ENCODE data around the gene CCDC171. TPM values are rescaled to one million over a fixed set of nuclear protein-coding genes. Genes with fewer than 3 reads are reported as not detected.

The CCDC171 gene
- total RNA-seq, 1 experiment from 2014 or later = 2.4 TPM

DNA sequence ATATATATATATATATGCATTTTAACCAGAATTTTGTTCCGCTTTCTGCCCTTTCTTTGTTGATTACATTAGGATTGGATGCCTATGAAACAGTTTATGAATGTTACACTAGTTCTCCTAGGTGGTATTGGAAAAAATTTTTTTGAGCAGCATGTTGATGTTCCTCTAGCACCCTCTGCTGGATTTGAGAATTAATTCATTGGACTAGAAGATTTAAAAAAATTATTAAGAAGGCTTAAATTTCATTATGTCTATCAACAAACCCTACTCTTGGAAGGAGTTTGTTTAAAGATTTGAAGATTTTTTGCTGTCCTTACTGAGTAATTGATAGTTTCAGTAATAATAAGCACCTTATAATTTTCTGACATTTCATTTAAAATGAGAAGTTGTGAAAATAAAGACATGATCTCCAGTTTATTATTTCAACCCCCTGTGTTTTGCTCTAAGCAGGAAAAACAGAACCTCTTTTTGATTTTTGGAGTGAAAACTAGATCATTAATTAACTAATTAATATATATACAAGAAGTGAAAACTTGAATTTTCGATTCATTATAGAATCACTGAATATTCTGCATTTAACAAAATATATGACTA, 89.6 kb downstream of the CCDC171 start:
- no peak overlapping the region for H3K18ac ChIP-seq (ENCODE audit: insufficient read length, low read depth, low read length)
- Mint-ChIP-seq H3K4me3 (no peak overlapping the region), H3K9me3 (peaks cover 25% of the 10 kb centered on the region in 2 experiments), H3K27me3 (ENCODE audit: low read depth) (peaks cover 2% of the 10 kb centered on the region; the same call in 1 of the 2 replicates), H3K36me3 (ENCODE audit: insufficient read depth in 1 of 3, low read depth in 3 of 3) (peaks cover 8 to 22% (median 11%) of the 10 kb centered on the region in 3 experiments), H3K27ac (no peak overlapping the region), H3K4me1 (peaks cover 3% of the 10 kb centered on the region in 2 experiments; a peak in 2 of 4 replicates)
- no peak overlapping the region for H2AK5ac ChIP-seq (ENCODE audit: insufficient read length, low read length)
- TF ChIP-seq, protein P1, sequence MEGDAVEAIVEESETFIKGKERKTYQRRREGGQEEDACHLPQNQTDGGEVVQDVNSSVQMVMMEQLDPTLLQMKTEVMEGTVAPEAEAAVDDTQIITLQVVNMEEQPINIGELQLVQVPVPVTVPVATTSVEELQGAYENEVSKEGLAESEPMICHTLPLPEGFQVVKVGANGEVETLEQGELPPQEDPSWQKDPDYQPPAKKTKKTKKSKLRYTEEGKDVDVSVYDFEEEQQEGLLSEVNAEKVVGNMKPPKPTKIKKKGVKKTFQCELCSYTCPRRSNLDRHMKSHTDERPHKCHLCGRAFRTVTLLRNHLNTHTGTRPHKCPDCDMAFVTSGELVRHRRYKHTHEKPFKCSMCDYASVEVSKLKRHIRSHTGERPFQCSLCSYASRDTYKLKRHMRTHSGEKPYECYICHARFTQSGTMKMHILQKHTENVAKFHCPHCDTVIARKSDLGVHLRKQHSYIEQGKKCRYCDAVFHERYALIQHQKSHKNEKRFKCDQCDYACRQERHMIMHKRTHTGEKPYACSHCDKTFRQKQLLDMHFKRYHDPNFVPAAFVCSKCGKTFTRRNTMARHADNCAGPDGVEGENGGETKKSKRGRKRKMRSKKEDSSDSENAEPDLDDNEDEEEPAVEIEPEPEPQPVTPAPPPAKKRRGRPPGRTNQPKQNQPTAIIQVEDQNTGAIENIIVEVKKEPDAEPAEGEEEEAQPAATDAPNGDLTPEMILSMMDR (conservative IDR thresholded peaks at IDR 0.05) = peak; percentile 70
- H3K79me2 ChIP-seq (ENCODE audit: insufficient read depth, low read length) = no peaks in the 10 kb centered on the region
- H4K20me1 ChIP-seq (ENCODE audit: control insufficient read depth, insufficient read depth, insufficient read length) = no peaks in the 10 kb centered on the region
- no peaks in the 10 kb centered on the region for H3K4me1 ChIP-seq (ENCODE audit: insufficient read depth, low read length)
- H4K91ac ChIP-seq (ENCODE audit: insufficient read length, low read depth, low read length) = no peak overlapping the region
- DNase-seq = no peak
- H3K27me3 ChIP-seq (ENCODE audit: insufficient read depth, low read length) = no peaks in the 10 kb centered on the region
- no peak overlapping the region for H2BK12ac ChIP-seq (ENCODE audit: insufficient read length, low read depth, low read length)
- no peak overlapping the region for H3K27ac ChIP-seq (ENCODE audit: insufficient read length, low read depth, low read length)
- no peak overlapping the region for H3K56ac ChIP-seq (ENCODE audit: insufficient read length, low read depth, low read length)
- no peak overlapping the region for H3K23ac ChIP-seq (ENCODE audit: insufficient read length, low read depth, low read length)
- no peak overlapping the region for H2BK20ac ChIP-seq (ENCODE audit: low read depth, low read length, poor library complexity, severe bottlenecking)
- H2BK5ac ChIP-seq (ENCODE audit: insufficient read length, low read length) = no peak overlapping the region
- H2AFZ ChIP-seq (ENCODE audit: low read length) = no peak overlapping the region
- no peak overlapping the region for H3K4me2 ChIP-seq (ENCODE audit: insufficient read depth, insufficient read length, low read length)
- H4K5ac ChIP-seq (ENCODE audit: insufficient read length, low read depth, low read length) = no peak overlapping the region
- H2BK120ac ChIP-seq (ENCODE audit: low read depth, low read length, poor library complexity, severe bottlenecking) = no peak overlapping the region
- no peak overlapping the region for H3K14ac ChIP-seq (ENCODE audit: insufficient read depth, low read length)
- no peaks in the 10 kb centered on the region for H3K79me1 ChIP-seq (ENCODE audit: insufficient read depth, low read depth, low read length, poor library complexity, severe bottlenecking)
- H3K23me2 ChIP-seq (ENCODE audit: insufficient read length, low read depth, low read length, poor library complexity, severe bottlenecking) = no peaks in the 10 kb centered on the region
- no peak overlapping the region for H3T11ph ChIP-seq (ENCODE audit: low read length)
- no peak overlapping the region for H3K9ac ChIP-seq (ENCODE audit: extremely low read depth, insufficient read length, low read length)
- H2BK15ac ChIP-seq (ENCODE audit: low read depth, low read length) = no peak overlapping the region
- H3K4ac ChIP-seq (ENCODE audit: low read depth, low read length) = no peak overlapping the region
- H4K8ac ChIP-seq (replicated peaks; ENCODE audit: insufficient read length, low read depth, low read length) = no peak overlapping the region
- WGBS (ENCODE audit: extremely low coverage, insufficient read length, low lambda C conversion rate) = no CpG with 5 or more reads among the region's 2 CpGs
- H3K9me3 ChIP-seq (ENCODE audit: control insufficient read depth, low read depth, low read length) = peaks cover 11% of the 10 kb centered on the region

All from H9 (cell line).